ENCODE measurements around the gene MEOX2. TPM values are rescaled to one million over a fixed set of nuclear protein-coding genes. Genes with fewer than 3 reads are reported as not detected.

The MEOX2 gene
- total and polyA plus RNA-seq, 10 of the 15 experiments (the other 5 are each of a cell fraction or from before 2014, with no cell fraction given) = not detected

DNA sequence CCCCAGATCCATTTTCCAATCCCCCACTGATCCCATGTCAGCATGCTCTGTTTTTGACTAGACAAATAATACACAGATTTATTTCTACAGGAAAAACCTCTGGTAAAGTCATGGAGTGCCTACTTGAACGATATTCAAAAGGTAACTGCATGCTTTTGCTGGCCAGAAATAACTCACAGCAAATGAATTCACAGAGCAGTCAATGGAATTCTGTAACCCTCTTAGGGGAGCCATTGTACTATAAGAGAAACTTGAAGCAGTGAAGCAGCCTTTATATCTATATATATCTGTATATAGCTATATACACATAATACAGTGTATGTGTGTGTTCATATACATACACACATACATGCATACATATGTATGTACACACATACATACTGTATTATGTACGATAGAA is 29.0 kb upstream of the MEOX2 start (continued):
- TF ChIP-seq, protein P1, sequence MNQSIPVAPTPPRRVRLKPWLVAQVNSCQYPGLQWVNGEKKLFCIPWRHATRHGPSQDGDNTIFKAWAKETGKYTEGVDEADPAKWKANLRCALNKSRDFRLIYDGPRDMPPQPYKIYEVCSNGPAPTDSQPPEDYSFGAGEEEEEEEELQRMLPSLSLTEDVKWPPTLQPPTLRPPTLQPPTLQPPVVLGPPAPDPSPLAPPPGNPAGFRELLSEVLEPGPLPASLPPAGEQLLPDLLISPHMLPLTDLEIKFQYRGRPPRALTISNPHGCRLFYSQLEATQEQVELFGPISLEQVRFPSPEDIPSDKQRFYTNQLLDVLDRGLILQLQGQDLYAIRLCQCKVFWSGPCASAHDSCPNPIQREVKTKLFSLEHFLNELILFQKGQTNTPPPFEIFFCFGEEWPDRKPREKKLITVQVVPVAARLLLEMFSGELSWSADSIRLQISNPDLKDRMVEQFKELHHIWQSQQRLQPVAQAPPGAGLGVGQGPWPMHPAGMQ (IDR thresholded peaks at IDR 0.05; ENCODE audit: borderline replicate concordance) = no peak
- TF ChIP-seq ASH2L (IDR thresholded peaks at IDR 0.05; ENCODE audit: borderline replicate concordance, low read depth) = no peak
- TF ChIP-seq MXI1 (IDR thresholded peaks at IDR 0.05; ENCODE audit: low read depth, low read length) = no peak
- TF ChIP-seq ZNF384 (IDR thresholded peaks at IDR 0.05; ENCODE audit: borderline replicate concordance, low read depth, low read length) = no peak
- TF ChIP-seq, protein P2, sequence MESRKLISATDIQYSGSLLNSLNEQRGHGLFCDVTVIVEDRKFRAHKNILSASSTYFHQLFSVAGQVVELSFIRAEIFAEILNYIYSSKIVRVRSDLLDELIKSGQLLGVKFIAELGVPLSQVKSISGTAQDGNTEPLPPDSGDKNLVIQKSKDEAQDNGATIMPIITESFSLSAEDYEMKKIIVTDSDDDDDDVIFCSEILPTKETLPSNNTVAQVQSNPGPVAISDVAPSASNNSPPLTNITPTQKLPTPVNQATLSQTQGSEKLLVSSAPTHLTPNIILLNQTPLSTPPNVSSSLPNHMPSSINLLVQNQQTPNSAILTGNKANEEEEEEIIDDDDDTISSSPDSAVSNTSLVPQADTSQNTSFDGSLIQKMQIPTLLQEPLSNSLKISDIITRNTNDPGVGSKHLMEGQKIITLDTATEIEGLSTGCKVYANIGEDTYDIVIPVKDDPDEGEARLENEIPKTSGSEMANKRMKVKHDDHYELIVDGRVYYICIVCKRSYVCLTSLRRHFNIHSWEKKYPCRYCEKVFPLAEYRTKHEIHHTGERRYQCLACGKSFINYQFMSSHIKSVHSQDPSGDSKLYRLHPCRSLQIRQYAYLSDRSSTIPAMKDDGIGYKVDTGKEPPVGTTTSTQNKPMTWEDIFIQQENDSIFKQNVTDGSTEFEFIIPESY (IDR thresholded peaks at IDR 0.05) = no peak
- TF ChIP-seq, protein P3, sequence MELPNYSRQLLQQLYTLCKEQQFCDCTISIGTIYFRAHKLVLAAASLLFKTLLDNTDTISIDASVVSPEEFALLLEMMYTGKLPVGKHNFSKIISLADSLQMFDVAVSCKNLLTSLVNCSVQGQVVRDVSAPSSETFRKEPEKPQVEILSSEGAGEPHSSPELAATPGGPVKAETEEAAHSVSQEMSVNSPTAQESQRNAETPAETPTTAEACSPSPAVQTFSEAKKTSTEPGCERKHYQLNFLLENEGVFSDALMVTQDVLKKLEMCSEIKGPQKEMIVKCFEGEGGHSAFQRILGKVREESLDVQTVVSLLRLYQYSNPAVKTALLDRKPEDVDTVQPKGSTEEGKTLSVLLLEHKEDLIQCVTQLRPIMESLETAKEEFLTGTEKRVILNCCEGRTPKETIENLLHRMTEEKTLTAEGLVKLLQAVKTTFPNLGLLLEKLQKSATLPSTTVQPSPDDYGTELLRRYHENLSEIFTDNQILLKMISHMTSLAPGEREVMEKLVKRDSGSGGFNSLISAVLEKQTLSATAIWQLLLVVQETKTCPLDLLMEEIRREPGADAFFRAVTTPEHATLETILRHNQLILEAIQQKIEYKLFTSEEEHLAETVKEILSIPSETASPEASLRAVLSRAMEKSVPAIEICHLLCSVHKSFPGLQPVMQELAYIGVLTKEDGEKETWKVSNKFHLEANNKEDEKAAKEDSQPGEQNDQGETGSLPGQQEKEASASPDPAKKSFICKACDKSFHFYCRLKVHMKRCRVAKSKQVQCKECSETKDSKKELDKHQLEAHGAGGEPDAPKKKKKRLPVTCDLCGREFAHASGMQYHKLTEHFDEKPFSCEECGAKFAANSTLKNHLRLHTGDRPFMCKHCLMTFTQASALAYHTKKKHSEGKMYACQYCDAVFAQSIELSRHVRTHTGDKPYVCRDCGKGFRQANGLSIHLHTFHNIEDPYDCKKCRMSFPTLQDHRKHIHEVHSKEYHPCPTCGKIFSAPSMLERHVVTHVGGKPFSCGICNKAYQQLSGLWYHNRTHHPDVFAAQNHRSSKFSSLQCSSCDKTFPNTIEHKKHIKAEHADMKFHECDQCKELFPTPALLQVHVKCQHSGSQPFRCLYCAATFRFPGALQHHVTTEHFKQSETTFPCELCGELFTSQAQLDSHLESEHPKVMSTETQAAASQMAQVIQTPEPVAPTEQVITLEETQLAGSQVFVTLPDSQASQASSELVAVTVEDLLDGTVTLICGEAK (IDR thresholded peaks at IDR 0.05; ENCODE audit: borderline replicate concordance) = no peak
- TF ChIP-seq, protein P4, sequence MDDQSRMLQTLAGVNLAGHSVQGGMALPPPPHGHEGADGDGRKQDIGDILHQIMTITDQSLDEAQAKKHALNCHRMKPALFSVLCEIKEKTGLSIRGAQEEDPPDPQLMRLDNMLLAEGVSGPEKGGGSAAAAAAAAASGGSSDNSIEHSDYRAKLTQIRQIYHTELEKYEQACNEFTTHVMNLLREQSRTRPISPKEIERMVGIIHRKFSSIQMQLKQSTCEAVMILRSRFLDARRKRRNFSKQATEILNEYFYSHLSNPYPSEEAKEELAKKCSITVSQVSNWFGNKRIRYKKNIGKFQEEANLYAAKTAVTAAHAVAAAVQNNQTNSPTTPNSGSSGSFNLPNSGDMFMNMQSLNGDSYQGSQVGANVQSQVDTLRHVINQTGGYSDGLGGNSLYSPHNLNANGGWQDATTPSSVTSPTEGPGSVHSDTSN (IDR thresholded peaks at IDR 0.05; ENCODE audit: insufficient replicate concordance, low read depth, low read length) = no peak
- TF ChIP-seq TAF1 (IDR thresholded peaks at IDR 0.05; ENCODE audit: borderline replicate concordance, low read depth, low read length) = no peak
- no peak for TF ChIP-seq RB1 (IDR thresholded peaks at IDR 0.05; ENCODE audit: borderline replicate concordance)
- TF ChIP-seq NR2F1 (conservative IDR thresholded peaks at IDR 0.05) = no peak

Measured in GM12878 (cell line).